Measurements from ENCODE around the gene P4HB.

The P4HB gene

GRCh38 chr17:81859906-81860755 lies at the start of gene P4HB:
Gene P4HB, minus strand, starts transcription at chr17:81860535. Its CDS starts 64 bp downstream, at chr17:81860471.
- H3K36me3 ChIP-seq (ENCODE audit: control insufficient read depth, insufficient read depth, low read length): peaks cover 5% of the 10 kb centered on the region
- no peaks in the 10 kb centered on the region for H3K9me3 ChIP-seq (ENCODE audit: control insufficient read depth, low read length)
- peaks cover 73% of the 10 kb centered on the region for H3K4me1 ChIP-seq (ENCODE audit: control insufficient read depth, insufficient read depth, low read length)
- peak within 1 kb of the TSS; percentile 83 for H3K4me3 ChIP-seq (ENCODE audit: low read length)
- peak within 1 kb of the TSS; percentile 81 for H3K9ac ChIP-seq (ENCODE audit: low read length)
- no peaks in the 10 kb centered on the region for H3K27me3 ChIP-seq (ENCODE audit: control insufficient read depth, insufficient read depth, low read length)

DNA sequence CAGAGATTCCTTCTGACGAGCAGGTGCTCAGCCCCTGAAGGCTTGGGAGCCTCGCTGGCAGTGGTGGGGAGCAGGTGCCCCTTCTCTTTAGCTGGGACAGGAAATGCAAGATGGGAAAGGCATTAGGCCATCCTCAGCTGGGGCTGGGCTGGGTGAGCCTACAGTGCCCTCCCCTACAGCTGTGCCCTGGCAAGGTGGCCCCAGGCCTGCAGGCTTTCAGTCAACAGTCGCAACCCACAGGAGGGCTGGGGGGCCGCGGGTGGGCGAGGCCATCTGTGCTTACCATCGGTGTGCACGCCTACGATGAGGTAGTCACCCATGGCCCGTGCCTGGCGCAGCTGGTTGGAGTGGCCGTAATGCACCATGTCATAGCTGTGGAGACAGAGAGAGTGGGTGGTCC lies 48.9 kb upstream of the P4HB start:
- Histone ChIP-seq H3K4me1 (ENCODE audit: control insufficient read depth, insufficient read depth, low read length) (peaks cover 33% of the 10 kb centered on the region), H3K4me3 (ENCODE audit: low read length) (no peak overlapping the region), H3K27me3 (ENCODE audit: control insufficient read depth, insufficient read depth, low read length) (no peaks in the 10 kb centered on the region), H3K36me3 (ENCODE audit: control insufficient read depth, insufficient read depth, low read length) (peaks cover 13% of the 10 kb centered on the region), H3K9ac (ENCODE audit: low read length) (no peak overlapping the region), H3K9me3 (ENCODE audit: control insufficient read depth, low read length) (no peaks in the 10 kb centered on the region)

DNA sequence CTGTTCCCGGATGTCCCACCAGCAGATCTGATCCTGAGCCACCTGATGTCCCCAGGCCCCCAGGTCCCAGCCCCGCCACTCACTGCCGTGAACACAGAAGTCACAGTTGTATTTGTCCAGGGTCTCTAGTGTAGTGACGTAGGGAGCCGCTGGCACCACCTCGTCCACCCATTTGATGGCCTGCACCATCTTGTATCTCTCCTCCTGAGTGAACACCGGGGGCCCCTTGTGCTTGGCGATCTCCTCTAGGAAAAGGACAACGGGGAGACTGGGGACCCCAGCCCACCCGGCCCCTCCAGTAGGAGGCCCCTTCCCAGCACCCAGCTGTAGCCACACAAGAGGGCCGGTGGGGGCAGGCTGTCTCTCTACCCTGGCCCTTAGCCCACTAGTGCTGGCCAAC lies 48.5 kb upstream of the P4HB start:
- H3K9ac ChIP-seq (ENCODE audit: low read length): no peak overlapping the region
- H3K9me3 ChIP-seq (ENCODE audit: control insufficient read depth, low read length): no peaks in the 10 kb centered on the region
- peaks cover 33% of the 10 kb centered on the region for H3K4me1 ChIP-seq (ENCODE audit: control insufficient read depth, insufficient read depth, low read length)

GRCh38 chr17:81907219-81908145 lies 47.1 kb upstream of the P4HB start:
- Histone ChIP-seq H3K9me3 (ENCODE audit: control insufficient read depth, low read length) (no peaks in the 10 kb centered on the region), H3K4me3 (ENCODE audit: low read length) (no peak overlapping the region), H3K36me3 (ENCODE audit: control insufficient read depth, insufficient read depth, low read length) (peaks cover 3% of the 10 kb centered on the region), H3K27me3 (ENCODE audit: control insufficient read depth, insufficient read depth, low read length) (peaks cover 4% of the 10 kb centered on the region), H3K9ac (ENCODE audit: low read length) (no peak overlapping the region), H3K4me1 (ENCODE audit: control insufficient read depth, insufficient read depth, low read length) (peaks cover 36% of the 10 kb centered on the region)

More for the DNA sequence above, 48.5 kb upstream of the P4HB start:
- H3K27me3 ChIP-seq (ENCODE audit: control insufficient read depth, insufficient read depth, low read length): no peaks in the 10 kb centered on the region
- no peak overlapping the region for H3K4me3 ChIP-seq (ENCODE audit: low read length)
- peaks cover 9% of the 10 kb centered on the region for H3K36me3 ChIP-seq (ENCODE audit: control insufficient read depth, insufficient read depth, low read length)

DNA sequence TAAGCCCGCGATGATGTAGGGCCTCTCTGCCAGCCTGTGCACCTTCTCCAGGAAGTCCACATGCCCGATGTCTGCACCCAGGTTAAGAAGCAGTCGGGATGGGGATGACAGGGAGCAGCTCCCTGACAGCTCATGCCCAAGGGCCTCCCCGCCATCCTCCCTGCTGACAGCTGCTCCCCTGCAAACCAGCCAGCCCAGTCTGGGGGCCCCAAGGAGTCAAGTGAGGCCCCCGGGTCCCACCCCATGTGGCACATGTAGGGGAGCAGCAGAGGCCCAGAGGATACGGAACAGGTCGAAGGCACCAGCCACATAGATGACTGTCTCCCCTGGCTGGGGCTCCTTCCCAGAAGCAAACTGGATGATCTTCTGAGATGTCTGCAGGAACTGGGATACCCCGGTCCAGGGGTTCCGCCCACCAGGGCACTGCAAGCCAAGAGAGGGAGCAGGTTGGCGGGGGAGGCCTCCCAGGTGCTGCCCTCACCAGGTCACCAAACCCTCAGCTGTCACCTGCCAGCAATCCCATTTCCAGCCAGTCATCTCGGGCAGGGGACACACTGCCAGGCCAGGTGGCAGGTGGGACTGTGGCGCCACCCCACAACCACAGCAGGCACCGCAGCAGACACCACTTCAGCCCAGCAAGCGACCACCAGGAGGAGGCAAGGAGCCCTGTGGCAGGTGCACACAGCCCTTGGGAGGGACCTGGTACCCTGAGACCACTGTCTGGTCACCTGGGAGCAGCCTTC lies 46.3 kb upstream of the P4HB start:
- no peak overlapping the region for H3K4me3 ChIP-seq (ENCODE audit: low read length)
- peaks cover 7% of the 10 kb centered on the region for H3K27me3 ChIP-seq (ENCODE audit: control insufficient read depth, insufficient read depth, low read length)
- H3K4me1 ChIP-seq (ENCODE audit: control insufficient read depth, insufficient read depth, low read length): peaks cover 32% of the 10 kb centered on the region
- peaks cover 3% of the 10 kb centered on the region for H3K36me3 ChIP-seq (ENCODE audit: control insufficient read depth, insufficient read depth, low read length)
- no peak overlapping the region for H3K9ac ChIP-seq (ENCODE audit: low read length)
- H3K9me3 ChIP-seq (ENCODE audit: control insufficient read depth, low read length): no peaks in the 10 kb centered on the region

GRCh38 chr17:81905993-81906392 lies 45.7 kb upstream of the P4HB start:
- Histone ChIP-seq H3K36me3 (ENCODE audit: control insufficient read depth, insufficient read depth, low read length) (peaks cover 3% of the 10 kb centered on the region), H3K4me3 (ENCODE audit: low read length) (no peak overlapping the region), H3K4me1 (ENCODE audit: control insufficient read depth, insufficient read depth, low read length) (peaks cover 33% of the 10 kb centered on the region), H3K9ac (ENCODE audit: low read length) (no peak overlapping the region), H3K27me3 (ENCODE audit: control insufficient read depth, insufficient read depth, low read length) (peaks cover 10% of the 10 kb centered on the region), H3K9me3 (ENCODE audit: control insufficient read depth, low read length) (no peaks in the 10 kb centered on the region)

GRCh38 chr17:81905424-81905875 lies 45.1 kb upstream of the P4HB start:
- no peaks in the 10 kb centered on the region for H3K9me3 ChIP-seq (ENCODE audit: control insufficient read depth, low read length)
- peaks cover 3% of the 10 kb centered on the region for H3K36me3 ChIP-seq (ENCODE audit: control insufficient read depth, insufficient read depth, low read length)
- H3K4me1 ChIP-seq (ENCODE audit: control insufficient read depth, insufficient read depth, low read length): peaks cover 29% of the 10 kb centered on the region
- H3K27me3 ChIP-seq (ENCODE audit: control insufficient read depth, insufficient read depth, low read length): peaks cover 10% of the 10 kb centered on the region
- H3K9ac ChIP-seq (ENCODE audit: low read length): no peak overlapping the region
- no peak overlapping the region for H3K4me3 ChIP-seq (ENCODE audit: low read length)

- peaks cover 3% of the 10 kb centered on the region for H3K36me3 ChIP-seq (ENCODE audit: control insufficient read depth, insufficient read depth, low read length)
- H3K9ac ChIP-seq (ENCODE audit: low read length): no peak overlapping the region
- H3K4me1 ChIP-seq (ENCODE audit: control insufficient read depth, insufficient read depth, low read length): peaks cover 23% of the 10 kb centered on the region
- no peaks in the 10 kb centered on the region for H3K9me3 ChIP-seq (ENCODE audit: control insufficient read depth, low read length)
- peaks cover 10% of the 10 kb centered on the region for H3K27me3 ChIP-seq (ENCODE audit: control insufficient read depth, insufficient read depth, low read length)
- H3K4me3 ChIP-seq (ENCODE audit: low read length): no peak overlapping the region
Observed at GRCh38 chr17:81904600-81905423, 44.5 kb upstream of the P4HB start.

DNA sequence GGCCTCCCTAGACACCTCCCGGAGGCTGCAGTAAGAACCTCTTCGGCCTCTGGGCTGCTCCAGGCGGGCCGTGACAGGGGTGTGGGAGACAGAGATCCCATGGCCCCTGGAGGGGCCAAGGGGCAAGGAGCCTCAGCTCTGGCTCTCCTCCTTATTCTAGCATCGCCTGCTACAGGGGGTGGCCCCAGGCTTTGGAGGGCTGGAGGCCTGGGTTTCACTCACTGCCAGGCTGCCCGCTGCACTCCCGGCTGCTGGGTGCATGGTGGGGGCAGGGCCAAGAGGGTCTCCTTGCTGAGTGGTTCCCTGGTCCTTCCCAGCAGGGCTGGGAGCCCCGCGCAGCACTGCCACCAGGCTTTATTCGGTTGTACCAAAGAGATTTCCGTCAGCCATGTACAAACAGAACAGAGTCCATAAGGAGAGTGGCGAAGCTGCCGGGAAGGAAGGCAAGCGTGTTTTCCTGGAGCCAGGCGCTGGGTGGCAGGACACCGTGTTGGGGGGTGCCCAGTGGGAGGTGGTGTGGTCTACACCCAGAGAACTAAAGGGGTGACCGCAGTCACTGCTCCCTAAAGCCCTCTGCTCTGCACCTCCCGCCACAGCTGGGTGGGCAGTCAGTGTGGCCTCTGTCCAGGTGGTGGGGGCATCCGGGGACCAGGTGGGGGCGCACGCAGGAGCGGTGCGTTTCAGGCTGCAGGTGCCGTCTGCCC lies 43.7 kb upstream of the P4HB start:
- Histone ChIP-seq H3K36me3 (ENCODE audit: control insufficient read depth, insufficient read depth, low read length) (peaks cover 3% of the 10 kb centered on the region), H3K9ac (ENCODE audit: low read length) (no peak overlapping the region), H3K4me3 (ENCODE audit: low read length) (no peak overlapping the region), H3K9me3 (ENCODE audit: control insufficient read depth, low read length) (no peaks in the 10 kb centered on the region), H3K4me1 (ENCODE audit: control insufficient read depth, insufficient read depth, low read length) (peaks cover 16% of the 10 kb centered on the region), H3K27me3 (ENCODE audit: control insufficient read depth, insufficient read depth, low read length) (peaks cover 10% of the 10 kb centered on the region)

GRCh38 chr17:81903415-81903831 lies 43.1 kb upstream of the P4HB start:
- peaks cover 16% of the 10 kb centered on the region for H3K4me1 ChIP-seq (ENCODE audit: control insufficient read depth, insufficient read depth, low read length)
- H3K9me3 ChIP-seq (ENCODE audit: control insufficient read depth, low read length): no peaks in the 10 kb centered on the region
- no peak overlapping the region for H3K4me3 ChIP-seq (ENCODE audit: low read length)
- H3K9ac ChIP-seq (ENCODE audit: low read length): no peak overlapping the region
- H3K27me3 ChIP-seq (ENCODE audit: control insufficient read depth, insufficient read depth, low read length): peaks cover 10% of the 10 kb centered on the region
- peaks cover 3% of the 10 kb centered on the region for H3K36me3 ChIP-seq (ENCODE audit: control insufficient read depth, insufficient read depth, low read length)

All from mucosa of stomach (tissue), 1 donor.